CD14-positive monocyte (primary cell): ENCODE results near the gene ITGAL. TPM values are rescaled to one million over a fixed set of nuclear protein-coding genes. Genes with fewer than 3 reads are reported as not detected.
A peak's percentile ranks its signal among the peaks of the same experiment; 100 is the strongest.

Source experiments
- DNase-seq, 3 donors: peaks; one replicate each; pipeline ENCODE4 v3.0.0-alpha.2; 2011 to 2022
- H2AFZ ChIP-seq: 2 replicates; pipeline ENCODE4 v1.6.0; 2012; ENCODE audit warnings: mild to moderate bottlenecking, low read depth, low read length, inconsistent platforms; ENCODE audit not compliant: insufficient read depth, poor library complexity, severe bottlenecking
- H3K27ac ChIP-seq, 2 donors: 1 replicate in 1 of 2; 2 replicates in 1 of 2; pipeline ENCODE4 v1.5.1; 2012 to 2013; ENCODE audit warnings: low read length in 2 of 2, control low read depth in 1 of 2, inconsistent platforms in 1 of 2, low read depth in 1 of 2, mild to moderate bottlenecking in 1 of 2
- H3K27me3 ChIP-seq, 2 donors: one replicate each; pipeline versions ENCODE4 v1.6.0 to v1.6.1; 2011 to 2013; ENCODE audit warnings: low read length in 2 of 2; ENCODE audit not compliant: control insufficient read depth in 2 of 2, insufficient read depth in 2 of 2
- H3K36me3 ChIP-seq, 2 donors: replicated peaks in 1 of 2; 1 replicate in 1 of 2; 2 replicates in 1 of 2; pipeline versions ENCODE4 v1.5.1 to v1.6.1; 2012 to 2013; ENCODE audit warnings: low read length in 2 of 2, control low read depth in 1 of 2, inconsistent platforms in 1 of 2, mild to moderate bottlenecking in 1 of 2; ENCODE audit not compliant: insufficient read depth in 2 of 2, control insufficient read depth in 1 of 2
- H3K4me1 ChIP-seq, 2 donors: 1 replicate in 1 of 2; 2 replicates in 1 of 2; pipeline versions ENCODE4 v1.5.1 to v1.6.1; 2012 to 2013; ENCODE audit warnings: low read length in 2 of 2, control low read depth in 1 of 2, inconsistent platforms in 1 of 2, mild to moderate bottlenecking in 1 of 2, moderate library complexity in 1 of 2; ENCODE audit not compliant: insufficient read depth in 2 of 2, control insufficient read depth in 1 of 2
- H3K4me2 ChIP-seq: replicated peaks from 2 replicates; pipeline ENCODE3; 2012; ENCODE audit warnings: low read length, moderate library complexity, mild to moderate bottlenecking; ENCODE audit not compliant: poor library complexity, severe bottlenecking; ENCODE audit errors: extremely low read depth
- H3K4me3 ChIP-seq, 3 experiments: fragments of 200-600 bp in 1 of 3; sonication (generic) in 1 of 3; replicated peaks in 1 of 3; 1 replicate in 2 of 3; 2 replicates in 1 of 3; pipeline ENCODE4 v1.5.1; 2011 to 2013; ENCODE audit warnings: low read length in 3 of 3, mild to moderate bottlenecking in 3 of 3, control low read depth in 2 of 3, low read depth in 2 of 3, inconsistent platforms in 1 of 3, moderate library complexity in 1 of 3
- H3K79me2 ChIP-seq: 2 replicates; pipeline ENCODE4 v1.6.0; 2012; ENCODE audit warnings: mild to moderate bottlenecking, control low read depth, inconsistent platforms, low read length, moderate library complexity; ENCODE audit not compliant: insufficient read depth
- H3K9ac ChIP-seq: 2 replicates; pipeline ENCODE4 v1.6.0; 2017; ENCODE audit warnings: low read length, mild to moderate bottlenecking; ENCODE audit not compliant: insufficient read depth, poor library complexity, severe bottlenecking
- H3K9me3 ChIP-seq, 2 donors: replicated peaks in 1 of 2; 1 replicate in 1 of 2; 2 replicates in 1 of 2; pipeline versions ENCODE4 v1.5.1 to v1.6.1; 2012 to 2013; ENCODE audit warnings: low read length in 2 of 2, control low read depth in 1 of 2; ENCODE audit not compliant: control insufficient read depth in 1 of 2, insufficient read depth in 1 of 2
- H4K20me1 ChIP-seq: 2 replicates; pipeline ENCODE4 v1.6.0; 2012; ENCODE audit warnings: mild to moderate bottlenecking, low read length, control low read depth, moderate library complexity; ENCODE audit not compliant: insufficient read depth
- H3K27ac Mint-ChIP-seq, 7 donors: one replicate each; pipeline ENCODE4 v1.8.0; 2020; ENCODE audit warnings: mild to moderate bottlenecking in 7 of 7, mixed read lengths in 7 of 7, moderate library complexity in 6 of 7, inconsistent platforms in 2 of 7
- H3K27me3 Mint-ChIP-seq, 3 donors: one replicate each; pipeline ENCODE4 v1.8.0; 2021 to 2022; ENCODE audit warnings: low read depth in 3 of 3, mild to moderate bottlenecking in 3 of 3, mixed read lengths in 3 of 3, moderate library complexity in 3 of 3, inconsistent platforms in 1 of 3
- H3K36me3 Mint-ChIP-seq, 2 donors: one replicate each; pipeline ENCODE4 v1.8.0; 2020; ENCODE audit warnings: mixed read lengths in 2 of 2, inconsistent platforms in 1 of 2, mild to moderate bottlenecking in 1 of 2
- H3K4me1 Mint-ChIP-seq: one replicate; pipeline ENCODE4 v1.8.0; 2020; ENCODE audit warnings: mild to moderate bottlenecking, mixed read lengths
- H3K4me3 Mint-ChIP-seq, 2 donors: one replicate each; pipeline ENCODE4 v1.8.0; 2020; ENCODE audit warnings: mild to moderate bottlenecking in 2 of 2, mixed read lengths in 2 of 2, moderate library complexity in 1 of 2
- H3K9me3 Mint-ChIP-seq, 7 donors: one replicate each; pipeline ENCODE4 v1.8.0; 2020 to 2022; ENCODE audit warnings: mixed read lengths in 7 of 7, mild to moderate bottlenecking in 6 of 7, moderate library complexity in 6 of 7, inconsistent platforms in 2 of 7
- CTCF ChIP-seq: fragments of 200-600 bp; IDR thresholded peaks from one replicate; pipeline ENCODE4 v1.8.0; 2022; ENCODE audit warnings: antibody characterized with exemption, mild to moderate bottlenecking
- WGBS: methylation state at CpG from one replicate; pipeline ENCODE4 v1.1.5; 2013; ENCODE audit warnings: missing lambda C conversion rate; ENCODE audit not compliant: insufficient coverage; 5-methylcytosine and 5-hydroxymethylcytosine counted together
- intact Hi-C, 2 donors: fragments of 100-400 bp; cut with micrococcal nuclease; formaldehyde crosslinking; loops; one replicate each; pipeline versions ENCODE4 v1.15.0 to v1.15.1; 2023
- polyA plus RNA-seq, 3 donors: library from polyadenylated mRNA; depleted of rRNA in 1 of 3; unstranded in 2 of 3; stranded (reverse) in 1 of 3; fragments of 300-500 nt in 2 of 3; fragments of >200 nt in 1 of 3; fragmentation: Illumina TruSeq in 2 of 3; gene quantifications; 1 replicate in 2 of 3; 2 replicates in 1 of 3; pipeline ENCODE4 v1.2.3, GENCODE V29; 2012 to 2021

ITGAL gene
- polyA plus RNA-seq, 3 donors, result 56.8 to 474 (median 109) TPM

- Mint-ChIP-seq H3K4me3 (no peak overlapping the region), H3K36me3 (peaks cover 10 to 15% of the 10 kb centered on the region in 2 donors), H3K27me3 (peaks cover 0 to 2% (median 0%) of the 10 kb centered on the region in 3 donors), H3K4me1 (peaks cover 5% of the 10 kb centered on the region), H3K9me3 (no peaks in the 10 kb centered on the region), H3K27ac (no peak overlapping the region)
- H4K20me1 ChIP-seq, result no peaks in the 10 kb centered on the region
- peaks cover 20 to 26% of the 10 kb centered on the region in 2 donors for H3K4me1 ChIP-seq
- H3K9me3 ChIP-seq, result no peaks in the 10 kb centered on the region
- 61% methylated on average over 10 of the region's 19 CpGs for WGBS
- H3K36me3 ChIP-seq, result peaks cover 0 to 11% of the 10 kb centered on the region in 2 donors
- H3K27ac ChIP-seq, result peak overlapping the region; percentile 52 to 69
- DNase-seq, result no peak
- H3K79me2 ChIP-seq, result peaks cover 31% of the 10 kb centered on the region
- TF ChIP-seq CTCF, result peak; percentile 45
- no peaks in the 10 kb centered on the region for H3K27me3 ChIP-seq
- peak overlapping the region; percentile 100 for H3K4me2 ChIP-seq
- H3K9ac ChIP-seq, result peak overlapping the region; percentile 33
- H2AFZ ChIP-seq, result peak overlapping the region; percentile 80
- intact Hi-C loops, result no loop called here
- H3K4me3 ChIP-seq, result peak overlapping the region in 2 of 3 experiments; percentile 64 to 86
Observed at GRCh38 chr16:30430428-30430970, 42.0 kb upstream of the ITGAL start.

- no peak overlapping the region for H3K9ac ChIP-seq
Observed at GRCh38 chr16:30434852-30435251, 37.7 kb upstream of the ITGAL start.

More at GRCh38 chr16:30434852-30435251, 37.7 kb upstream of the ITGAL start:
- Histone ChIP-seq H3K27ac (no peak overlapping the region), H4K20me1 (no peaks in the 10 kb centered on the region), H3K36me3 (no peaks in the 10 kb centered on the region), H3K27me3 (no peaks in the 10 kb centered on the region), H2AFZ (no peak overlapping the region), H3K4me2 (no peak overlapping the region), H3K9me3 (no peaks in the 10 kb centered on the region), H3K4me1 (peaks cover 10 to 12% of the 10 kb centered on the region in 2 donors), H3K79me2 (peaks cover under 1% of the 10 kb centered on the region), H3K4me3 (no peak overlapping the region)
- Mint-ChIP-seq H3K36me3 (no peaks in the 10 kb centered on the region), H3K4me3 (no peak overlapping the region), H3K4me1 (peaks cover under 1% of the 10 kb centered on the region), H3K27ac (no peak overlapping the region), H3K27me3 (peaks cover 0 to 6% (median 2%) of the 10 kb centered on the region in 3 donors), H3K9me3 (no peaks in the 10 kb centered on the region)
- intact Hi-C loops, result no loop called here
- 84% methylated on average over 4 of the region's 4 CpGs for WGBS
- TF ChIP-seq CTCF, result no peak
- no peak for DNase-seq
